Stimulated activated naive B cell treated with anti-CD40 and anti-IgM and Interleukin-4, amounts not matched to agents 10 μg/mL and 1 μg/mL and 100 μg/mL, for 72 hours (primary cell): Measurements from ENCODE around the gene NOP56.

Source experiments
- ATAC-seq, 2 donors: fragments of 150-1000 bp; cut with Tn5 transposase; replicated peaks; 2 replicates each; pipeline ENCODE4 v1.10.0; 2021; ENCODE audit warnings: moderate library complexity in 1 of 2
- DNase-seq: peaks from one replicate; pipeline ENCODE4 v3.0.0; 2021
- H3K27ac Mint-ChIP-seq: one replicate; pipeline ENCODE4 v1.8.0; 2022; ENCODE audit warnings: mild to moderate bottlenecking, mixed read lengths
- H3K27me3 Mint-ChIP-seq, 2 donors: one replicate each; pipeline ENCODE4 v1.8.0; 2022; ENCODE audit warnings: mixed read lengths in 2 of 2
- H3K36me3 Mint-ChIP-seq, 2 donors: one replicate each; pipeline ENCODE4 v1.8.0; 2022; ENCODE audit warnings: mixed read lengths in 2 of 2, mild to moderate bottlenecking in 1 of 2
- H3K4me1 Mint-ChIP-seq, 2 donors: one replicate each; pipeline ENCODE4 v1.8.0; 2022; ENCODE audit warnings: mixed read lengths in 2 of 2, mild to moderate bottlenecking in 1 of 2
- H3K4me3 Mint-ChIP-seq, 2 donors: one replicate each; pipeline ENCODE4 v1.8.0; 2022; ENCODE audit warnings: mild to moderate bottlenecking in 2 of 2, mixed read lengths in 2 of 2, moderate library complexity in 1 of 2
- H3K9me3 Mint-ChIP-seq, 2 donors: one replicate each; pipeline ENCODE4 v1.8.0; 2022; ENCODE audit warnings: mixed read lengths in 2 of 2, mild to moderate bottlenecking in 1 of 2

The NOP56 gene

DNA sequence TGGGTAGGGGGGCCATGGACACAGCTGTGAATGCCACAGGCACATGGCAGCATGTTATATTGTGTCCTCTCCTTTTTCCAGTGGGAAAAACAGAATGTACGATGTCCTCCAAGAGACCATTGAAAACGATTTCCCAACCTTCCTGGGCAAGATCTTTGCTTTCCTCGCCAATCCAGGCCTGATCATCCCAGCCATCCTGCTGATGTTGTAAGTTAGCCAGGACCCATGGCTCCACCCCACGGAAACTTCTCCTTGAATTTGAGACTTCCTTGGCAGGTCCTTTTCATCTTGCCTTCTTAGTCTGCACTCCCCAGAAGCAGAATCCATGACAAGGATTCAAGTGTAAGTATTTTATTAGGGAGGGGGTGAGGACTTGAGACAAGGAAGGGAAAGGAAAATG lies 28.2 kb upstream of the NOP56 start:
- H3K27me3 Mint-ChIP-seq = peaks cover 41 to 44% of the 10 kb centered on the region in 2 donors
- ATAC-seq (no peak), DNase-seq (no peak)
- peaks cover 2 to 8% of the 10 kb centered on the region in 2 donors for H3K36me3 Mint-ChIP-seq
- H3K9me3 Mint-ChIP-seq = peaks cover 9 to 17% of the 10 kb centered on the region in 2 donors
- peaks cover 0 to 1% of the 10 kb centered on the region in 2 donors for H3K4me1 Mint-ChIP-seq
- no peak overlapping the region for H3K27ac Mint-ChIP-seq
- H3K4me3 Mint-ChIP-seq = no peak overlapping the region

DNA sequence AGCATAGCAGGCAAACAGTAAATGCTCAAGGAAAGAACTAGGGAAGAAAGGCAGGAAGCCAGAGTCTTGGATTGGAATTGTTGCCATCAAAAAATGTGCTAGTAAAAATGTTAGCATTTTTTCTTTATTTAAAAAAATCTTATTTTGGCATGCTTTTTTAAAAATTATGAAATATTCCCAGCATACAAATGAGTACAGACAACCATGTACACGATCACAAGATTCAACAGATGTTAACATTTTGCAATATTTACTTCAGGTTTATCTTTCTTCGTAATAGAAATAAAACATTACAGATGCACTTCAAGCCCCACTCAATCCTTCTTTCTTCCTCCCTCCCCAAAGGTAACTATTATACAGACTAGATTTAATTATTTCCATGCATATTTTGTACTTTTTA lies 27.4 kb upstream of the NOP56 start:
- H3K9me3 Mint-ChIP-seq = peaks cover 6 to 10% of the 10 kb centered on the region in 2 donors
- H3K36me3 Mint-ChIP-seq = peaks cover 0 to 4% of the 10 kb centered on the region in 2 donors
- ATAC-seq (no peak), DNase-seq (no peak)
- no peaks in the 10 kb centered on the region for H3K4me1 Mint-ChIP-seq
- peaks cover 32 to 36% of the 10 kb centered on the region in 2 donors for H3K27me3 Mint-ChIP-seq
- no peak overlapping the region for H3K4me3 Mint-ChIP-seq
- H3K27ac Mint-ChIP-seq = no peak overlapping the region

DNA sequence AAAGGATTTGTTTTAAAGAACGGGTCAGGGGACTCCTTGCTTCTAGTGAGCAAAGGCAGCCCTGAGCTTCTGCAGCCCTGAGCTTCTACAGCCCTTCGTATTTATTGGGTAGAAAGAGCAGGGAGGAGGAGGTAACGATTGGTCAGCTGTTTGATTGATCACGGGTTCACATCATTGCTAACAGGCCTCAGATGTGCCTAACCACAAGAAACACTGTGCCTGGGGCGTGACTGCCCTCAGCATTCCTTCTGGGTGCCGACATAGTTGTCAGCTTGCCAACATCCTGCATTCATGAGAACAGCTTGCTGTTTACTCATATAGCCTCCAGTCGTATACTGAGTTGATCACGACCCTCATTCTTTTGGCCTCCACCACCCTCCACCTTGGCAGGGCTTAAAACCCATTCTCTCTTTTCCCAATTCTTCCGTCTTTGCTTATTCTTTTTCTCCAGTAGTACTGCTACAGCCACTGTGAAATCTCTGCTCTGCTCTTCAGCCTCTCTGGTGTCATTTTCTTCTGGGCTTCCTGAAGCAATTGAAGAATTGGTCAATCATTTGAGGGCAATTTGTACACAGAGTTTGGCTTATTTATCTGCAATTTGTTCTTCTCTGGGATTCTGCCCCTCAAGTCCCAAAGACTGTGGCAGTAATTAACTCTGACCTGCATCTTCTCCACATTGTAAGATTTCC lies 25.4 kb upstream of the NOP56 start:
- Mint-ChIP-seq H3K9me3 (peaks cover 13 to 14% of the 10 kb centered on the region in 2 donors), H3K4me3 (no peak overlapping the region), H3K36me3 (peaks cover 0 to 8% of the 10 kb centered on the region in 2 donors), H3K27ac (no peak overlapping the region), H3K4me1 (no peaks in the 10 kb centered on the region), H3K27me3 (peaks cover 31 to 38% of the 10 kb centered on the region in 2 donors)
- DNase-seq (no peak), ATAC-seq (no peak)

DNA sequence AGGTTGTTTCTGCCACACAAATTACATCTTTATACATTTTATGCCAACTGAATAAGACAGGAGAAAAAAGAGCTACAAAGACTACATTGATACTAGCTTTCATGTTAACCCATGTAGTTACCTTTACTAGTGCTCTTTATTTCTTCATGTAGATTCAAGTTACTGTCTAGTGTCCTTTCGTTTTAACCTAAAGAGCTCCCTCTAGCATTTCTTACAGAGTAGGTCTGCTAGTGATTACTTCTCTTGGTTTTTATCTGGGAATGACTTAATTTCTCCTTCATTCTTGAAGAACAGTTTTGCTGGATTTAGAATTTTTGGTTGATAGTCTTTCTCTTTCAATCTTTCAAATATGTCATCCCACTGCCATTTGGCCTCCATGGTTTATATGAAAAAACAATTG lies 21.2 kb upstream of the NOP56 start:
- peaks cover 10 to 12% of the 10 kb centered on the region in 2 donors for H3K9me3 Mint-ChIP-seq
- no peak overlapping the region for H3K27ac Mint-ChIP-seq
- H3K4me3 Mint-ChIP-seq = no peak overlapping the region
- H3K4me1 Mint-ChIP-seq = no peaks in the 10 kb centered on the region
- H3K27me3 Mint-ChIP-seq = peaks cover 34 to 44% of the 10 kb centered on the region in 2 donors
- H3K36me3 Mint-ChIP-seq = peaks cover 0 to 5% of the 10 kb centered on the region in 2 donors
- DNase-seq (no peak), ATAC-seq (no peak)

DNA sequence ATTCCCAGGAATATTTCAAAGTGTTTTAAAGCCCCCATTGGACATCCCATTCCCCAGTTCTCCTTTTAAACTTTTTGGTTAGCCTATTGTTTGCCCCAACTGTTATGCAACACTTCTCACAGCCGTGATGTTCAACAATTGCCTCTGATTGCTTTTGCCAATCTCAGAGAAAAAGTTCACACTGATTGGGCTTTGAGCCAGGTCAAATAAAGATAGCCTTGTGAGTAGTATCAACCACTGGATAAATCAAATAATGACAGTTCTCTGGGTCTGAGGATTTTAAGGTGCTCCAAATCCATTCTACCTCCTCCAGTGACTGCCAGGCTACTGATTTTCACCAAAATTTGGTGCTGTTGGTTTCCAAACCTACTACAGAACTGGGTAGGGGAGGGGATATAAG lies 19.1 kb upstream of the NOP56 start:
- Mint-ChIP-seq H3K27me3 (peaks cover 36 to 40% of the 10 kb centered on the region in 2 donors), H3K4me1 (no peaks in the 10 kb centered on the region), H3K4me3 (no peak overlapping the region), H3K9me3 (peaks cover 6 to 11% of the 10 kb centered on the region in 2 donors), H3K36me3 (peaks cover 0 to 4% of the 10 kb centered on the region in 2 donors), H3K27ac (no peak overlapping the region)
- no peak for DNase-seq
- ATAC-seq = no peak

DNA sequence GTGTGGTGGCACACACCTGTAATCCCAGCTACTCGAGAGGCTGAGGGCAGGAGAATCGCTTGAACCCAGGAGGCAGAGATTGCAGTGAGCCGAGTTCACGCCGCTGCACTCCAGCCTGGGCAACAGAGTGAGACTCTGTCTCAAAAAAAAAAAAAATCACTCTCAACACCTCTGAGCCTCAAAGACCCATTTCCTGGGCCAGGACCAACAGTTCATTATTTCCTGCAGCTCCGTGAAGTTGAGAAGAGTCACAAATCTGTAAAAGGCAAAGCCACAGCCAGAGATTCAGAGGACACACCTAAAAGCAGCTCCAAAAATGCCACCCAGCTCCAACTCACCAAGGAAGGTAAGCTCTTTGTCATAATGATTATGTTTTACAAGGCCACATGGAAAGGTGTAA lies 15.2 kb upstream of the NOP56 start:
- ATAC-seq = no peak

DNA sequence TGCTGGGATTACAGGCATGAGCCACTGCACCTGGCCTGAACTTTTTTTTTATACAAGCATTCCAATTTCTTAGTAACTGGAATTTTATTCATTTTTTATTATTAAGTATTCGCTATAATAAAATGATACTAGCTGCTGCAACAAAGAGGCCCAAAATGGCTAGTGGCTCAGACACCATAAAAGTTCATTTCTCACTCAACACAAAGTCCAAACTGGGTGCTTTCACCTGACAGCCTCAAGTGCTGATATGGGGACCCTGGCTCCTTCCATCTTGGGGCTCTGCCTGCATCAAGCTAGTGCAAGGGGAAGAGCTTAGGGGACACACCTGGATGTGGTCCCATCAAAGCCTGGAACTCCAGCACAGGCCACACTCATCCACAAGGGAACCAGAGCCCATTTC lies 12.2 kb upstream of the NOP56 start:
- no peak for DNase-seq
- H3K36me3 Mint-ChIP-seq = peaks cover 4% of the 10 kb centered on the region in 2 donors
- H3K27ac Mint-ChIP-seq = no peak overlapping the region
- H3K9me3 Mint-ChIP-seq = no peaks in the 10 kb centered on the region
- H3K4me1 Mint-ChIP-seq = no peaks in the 10 kb centered on the region
- no peak for ATAC-seq
- no peak overlapping the region for H3K4me3 Mint-ChIP-seq
- H3K27me3 Mint-ChIP-seq = peaks cover 0 to 4% of the 10 kb centered on the region in 2 donors

More for the DNA sequence above, 15.2 kb upstream of the NOP56 start:
- H3K4me3 Mint-ChIP-seq = no peak overlapping the region
- no peak for DNase-seq
- H3K36me3 Mint-ChIP-seq = peaks cover 0 to 4% of the 10 kb centered on the region in 2 donors
- no peak overlapping the region for H3K27ac Mint-ChIP-seq
- H3K9me3 Mint-ChIP-seq = no peaks in the 10 kb centered on the region
- H3K4me1 Mint-ChIP-seq = no peaks in the 10 kb centered on the region
- H3K27me3 Mint-ChIP-seq = peaks cover 23 to 24% of the 10 kb centered on the region in 2 donors

DNA sequence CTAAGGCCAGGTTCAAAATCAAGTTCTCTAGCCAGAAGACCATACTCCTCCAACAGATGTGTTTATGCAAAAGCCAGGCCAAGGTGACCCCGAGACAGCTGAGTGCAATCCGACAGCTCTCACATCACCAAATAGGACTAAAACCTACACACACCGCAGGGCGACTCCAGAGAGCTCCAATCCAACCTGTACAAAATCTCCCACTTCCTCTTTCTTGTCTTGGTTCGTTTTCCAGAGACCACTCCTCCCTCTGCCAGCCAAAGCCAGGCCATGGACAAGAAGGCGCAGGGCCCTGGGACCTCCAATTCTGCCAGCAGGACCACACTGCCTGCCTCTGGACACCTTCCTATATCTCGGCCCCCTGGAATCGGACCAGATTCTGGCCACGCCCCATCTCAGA lies 11.5 kb upstream of the NOP56 start:
- no peak overlapping the region for H3K27ac Mint-ChIP-seq
- DNase-seq = no peak
- no peak for ATAC-seq
- H3K27me3 Mint-ChIP-seq = peaks cover 0 to 4% of the 10 kb centered on the region in 2 donors
- peaks cover 4% of the 10 kb centered on the region in 2 donors for H3K36me3 Mint-ChIP-seq
- H3K9me3 Mint-ChIP-seq = no peaks in the 10 kb centered on the region
- no peak overlapping the region for H3K4me3 Mint-ChIP-seq
- no peaks in the 10 kb centered on the region for H3K4me1 Mint-ChIP-seq

DNA sequence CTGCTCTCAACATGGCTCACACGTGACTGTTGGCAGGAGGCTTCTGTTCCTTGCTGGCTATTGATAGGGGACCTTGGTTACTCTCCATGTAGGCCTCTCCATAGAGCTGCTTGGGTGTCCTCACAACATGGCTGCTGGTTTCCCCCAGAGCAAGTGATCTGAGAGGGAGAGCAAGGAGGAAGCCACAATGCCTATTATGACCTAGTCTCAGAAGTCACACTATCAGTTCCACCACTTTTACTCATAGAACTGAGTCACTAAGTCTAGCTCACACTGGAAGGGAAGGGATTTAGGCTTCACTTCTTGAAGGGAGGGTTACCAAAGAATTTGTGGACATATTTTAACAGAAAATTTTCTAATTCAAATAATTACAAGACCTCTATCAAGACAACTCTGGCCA lies 8.7 kb upstream of the NOP56 start:
- Mint-ChIP-seq H3K4me1 (no peaks in the 10 kb centered on the region), H3K4me3 (no peak overlapping the region), H3K36me3 (peaks cover 4% of the 10 kb centered on the region in 2 donors), H3K27me3 (no peaks in the 10 kb centered on the region), H3K9me3 (no peaks in the 10 kb centered on the region), H3K27ac (no peak overlapping the region)
- DNase-seq (no peak), ATAC-seq (no peak)

DNA sequence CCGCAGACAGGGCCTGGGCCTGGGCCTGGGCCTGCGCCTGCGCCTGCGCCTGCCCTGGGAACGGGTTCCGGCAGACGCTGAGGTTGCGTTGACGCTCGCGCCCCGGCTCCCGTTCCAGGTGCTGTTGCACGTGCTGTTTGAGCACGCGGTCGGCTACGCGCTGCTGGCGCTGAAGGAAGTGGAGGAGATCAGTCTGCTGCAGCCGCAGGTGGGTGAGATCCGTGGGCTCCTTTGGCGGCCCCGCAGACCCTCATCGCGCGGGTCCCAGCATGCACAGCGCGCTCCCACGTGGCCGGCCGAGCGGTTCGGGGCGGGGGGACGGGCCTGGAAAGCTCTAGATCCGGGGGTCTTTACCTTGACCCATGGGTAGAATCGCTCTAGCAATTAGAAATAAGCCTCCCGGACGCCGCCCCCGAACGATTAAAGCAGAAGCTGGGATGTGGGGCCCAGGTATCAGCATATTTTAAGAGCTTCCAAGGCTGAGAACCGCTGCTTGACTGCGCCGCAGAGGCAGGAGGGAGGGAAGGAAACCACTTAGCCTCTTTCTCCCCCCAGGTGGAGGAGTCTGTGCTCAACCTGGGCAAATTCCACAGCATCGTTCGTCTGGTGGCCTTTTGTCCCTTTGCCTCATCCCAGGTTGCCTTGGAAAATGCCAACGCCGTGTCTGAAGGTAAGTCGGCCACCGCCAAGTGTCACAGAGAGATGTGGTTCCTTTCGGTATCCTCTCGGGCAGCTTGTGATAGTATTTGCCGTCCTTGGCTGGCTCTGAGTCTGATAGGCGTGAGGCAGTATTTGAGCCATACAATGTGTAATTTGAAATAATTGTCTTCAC lies 508 bp downstream of the NOP56 start:
- H3K36me3 Mint-ChIP-seq = peaks cover 48 to 51% of the 10 kb centered on the region in 2 donors
- no peaks in the 10 kb centered on the region for H3K27me3 Mint-ChIP-seq
- no peak for DNase-seq
- H3K4me1 Mint-ChIP-seq = peaks cover 22 to 50% of the 10 kb centered on the region in 2 donors
- H3K27ac Mint-ChIP-seq = peak overlapping the region; percentile 96
- H3K9me3 Mint-ChIP-seq = no peaks in the 10 kb centered on the region
- H3K4me3 Mint-ChIP-seq = peak overlapping the region; percentile 94 to 98
- ATAC-seq = peak; percentile 58 to 65

DNA sequence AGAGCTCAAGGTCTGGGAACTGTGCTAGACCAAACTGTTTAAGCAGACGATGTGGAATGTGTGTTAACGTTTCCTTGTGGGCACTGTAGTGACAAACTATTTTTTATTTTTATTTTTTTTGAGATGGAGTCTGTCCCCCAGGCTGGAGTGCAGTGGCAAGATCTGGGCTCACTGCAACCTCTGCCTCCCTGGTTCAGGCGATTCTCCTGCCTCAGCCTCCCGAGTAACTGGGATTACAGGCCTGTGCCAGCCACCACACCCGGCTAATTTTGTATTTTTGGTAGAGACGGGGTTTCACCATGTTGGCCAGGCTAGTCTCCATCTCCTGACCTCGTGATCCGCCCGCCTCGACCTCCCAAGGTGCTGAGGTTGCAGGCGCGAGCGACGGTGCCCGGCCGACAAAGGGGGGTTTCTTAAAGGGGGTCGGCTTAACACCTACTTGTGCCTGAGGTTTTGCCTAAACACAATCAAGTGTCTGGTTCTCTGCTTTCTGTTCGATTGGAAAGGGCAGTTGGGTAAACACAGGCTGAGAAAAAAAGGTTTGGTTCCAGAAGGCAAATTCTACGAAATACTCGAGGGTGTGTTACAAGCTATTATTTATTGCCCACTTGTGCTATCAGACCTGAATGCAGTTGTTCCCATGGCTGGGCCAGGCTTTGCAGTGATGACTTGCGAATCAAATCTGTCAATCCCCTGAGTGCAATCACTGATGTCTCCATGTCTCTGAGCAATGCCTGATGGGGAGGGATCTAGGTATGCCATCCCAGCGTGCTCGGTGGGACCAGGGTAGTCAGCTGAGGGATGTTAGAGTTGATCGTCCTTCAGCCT lies 1.3 kb downstream of the NOP56 start:
- Mint-ChIP-seq H3K36me3 (peaks cover 54 to 59% of the 10 kb centered on the region in 2 donors), H3K27me3 (no peaks in the 10 kb centered on the region), H3K27ac (peak overlapping the region; percentile 96), H3K4me1 (peaks cover 24 to 58% of the 10 kb centered on the region in 2 donors), H3K9me3 (no peaks in the 10 kb centered on the region), H3K4me3 (peak overlapping the region; percentile 94 to 98)
- no peak for DNase-seq
- no peak for ATAC-seq

DNA sequence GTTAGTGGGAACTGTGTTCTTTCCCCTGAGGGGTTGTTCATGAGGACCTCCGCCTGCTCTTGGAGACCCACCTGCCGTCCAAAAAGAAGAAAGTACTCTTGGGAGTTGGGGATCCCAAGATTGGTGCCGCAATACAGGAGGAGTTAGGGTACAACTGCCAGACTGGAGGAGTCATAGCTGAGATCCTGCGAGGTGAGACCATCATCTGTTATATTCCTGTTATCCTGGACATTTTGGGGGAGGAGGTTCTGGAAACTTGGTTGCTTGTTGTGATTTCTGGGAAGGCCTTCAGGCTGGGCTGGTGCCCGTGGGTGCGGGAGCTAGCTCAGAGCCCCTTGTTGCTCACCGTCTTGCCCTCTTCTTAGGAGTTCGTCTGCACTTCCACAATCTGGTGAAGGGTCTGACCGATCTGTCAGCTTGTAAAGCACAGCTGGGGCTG lies 2.0 kb downstream of the NOP56 start:
- ATAC-seq (no peak), DNase-seq (no peak)
- H3K36me3 Mint-ChIP-seq = peaks cover 58 to 63% of the 10 kb centered on the region in 2 donors
- H3K4me3 Mint-ChIP-seq = peak overlapping the region; percentile 94 to 98
- peak overlapping the region; percentile 88 for H3K27ac Mint-ChIP-seq
- no peaks in the 10 kb centered on the region for H3K27me3 Mint-ChIP-seq
- H3K9me3 Mint-ChIP-seq = no peaks in the 10 kb centered on the region
- peaks cover 27 to 58% of the 10 kb centered on the region in 2 donors for H3K4me1 Mint-ChIP-seq

DNA sequence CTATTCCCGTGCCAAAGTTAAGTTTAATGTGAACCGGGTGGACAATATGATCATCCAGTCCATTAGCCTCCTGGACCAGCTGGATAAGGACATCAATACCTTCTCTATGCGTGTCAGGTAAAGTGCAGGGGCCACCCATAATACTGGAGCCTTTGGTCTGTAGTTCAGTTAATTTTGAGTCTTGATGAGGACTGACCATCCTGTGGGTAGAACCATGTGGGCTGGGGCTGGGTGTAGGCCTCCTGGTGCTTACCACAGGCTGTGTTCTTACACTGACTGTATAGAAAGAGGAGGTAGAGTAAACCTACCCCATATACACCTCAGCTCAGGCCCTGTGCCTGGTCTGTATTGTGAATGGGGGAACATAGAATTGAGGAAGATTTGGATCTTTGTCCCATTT lies 2.4 kb downstream of the NOP56 start:
- peak overlapping the region; percentile 94 to 98 for H3K4me3 Mint-ChIP-seq
- DNase-seq = no peak
- peak overlapping the region; percentile 88 for H3K27ac Mint-ChIP-seq
- ATAC-seq = no peak
- no peaks in the 10 kb centered on the region for H3K9me3 Mint-ChIP-seq
- H3K36me3 Mint-ChIP-seq = peaks cover 63 to 67% of the 10 kb centered on the region in 2 donors
- H3K4me1 Mint-ChIP-seq = peaks cover 27 to 56% of the 10 kb centered on the region in 2 donors
- H3K27me3 Mint-ChIP-seq = no peaks in the 10 kb centered on the region
